HG03045 (cell line): Measurements from ENCODE around the gene ALDH1A3.
A peak's percentile ranks its signal among the peaks of the same experiment; 100 is the strongest.

Experiments
- ATAC-seq: cut with Tn5 transposase; IDR thresholded peaks from one replicate; pipeline ENCODE4 v1.9.1; 2021; ENCODE audit warnings: mild to moderate bottlenecking, moderate library complexity; ENCODE audit not compliant: unreplicated experiment

The ALDH1A3 gene

GRCh38 chr15:100858294-100858693 is 21.3 kb upstream of the ALDH1A3 start:
- ATAC-seq, result no peak

GRCh38 chr15:100859970-100860828 is 19.4 kb upstream of the ALDH1A3 start:
- ATAC-seq, result no peak

GRCh38 chr15:100860829-100861510 is 18.7 kb upstream of the ALDH1A3 start:
- no peak for ATAC-seq

- ATAC-seq, result no peak
Measured at GRCh38 chr15:100861511-100861991, 18.1 kb upstream of the ALDH1A3 start.

GRCh38 chr15:100862162-100862561 is 17.5 kb upstream of the ALDH1A3 start:
- no peak for ATAC-seq

GRCh38 chr15:100863075-100863795 is 16.4 kb upstream of the ALDH1A3 start:
- no peak for ATAC-seq

- ATAC-seq, result no peak
Measured at GRCh38 chr15:100863796-100864267, 15.8 kb upstream of the ALDH1A3 start.

GRCh38 chr15:100866386-100867330 is 13.0 kb upstream of the ALDH1A3 start:
- ATAC-seq, result no peak

GRCh38 chr15:100867433-100867832 is 12.2 kb upstream of the ALDH1A3 start:
- no peak for ATAC-seq

GRCh38 chr15:100869151-100869999 is 10.3 kb upstream of the ALDH1A3 start:
- ATAC-seq, result no peak

GRCh38 chr15:100873029-100873677 is 6.5 kb upstream of the ALDH1A3 start:
- peak; percentile 60 for ATAC-seq

- ATAC-seq, result no peak
Measured at GRCh38 chr15:100875495-100875894, 4.1 kb upstream of the ALDH1A3 start.

- ATAC-seq, result no peak
Measured at GRCh38 chr15:100875976-100876375, 3.7 kb upstream of the ALDH1A3 start.

GRCh38 chr15:100877551-100877950 is 2.1 kb upstream of the ALDH1A3 start:
- no peak for ATAC-seq

- ATAC-seq, result no peak
Measured at GRCh38 chr15:100878130-100878529, 1.5 kb upstream of the ALDH1A3 start.

GRCh38 chr15:100878648-100879047 is 983 bp upstream of the ALDH1A3 start:
- ATAC-seq, result no peak

GRCh38 chr15:100879061-100879463 is 569 bp upstream of the ALDH1A3 start:
- ATAC-seq, result no peak

GRCh38 chr15:100880139-100880896 is 687 bp downstream of the ALDH1A3 start:
- ATAC-seq, result no peak
